HL-60 (cell line): ENCODE measurements around the gene KCNMA1.

Experiments
- GABPA ChIP-seq: IDR thresholded peaks from 2 replicates; pipeline ENCODE4 v1.6.1; 2012; ENCODE audit warnings: low read depth
- POLR2AphosphoS5 ChIP-seq: IDR thresholded peaks from 2 replicates; pipeline ENCODE4 v1.6.1; 2012; ENCODE audit warnings: low read depth
- SPI1 ChIP-seq: IDR thresholded peaks from 2 replicates; pipeline ENCODE4 v1.6.1; 2012; ENCODE audit warnings: low read depth, mild to moderate bottlenecking, borderline replicate concordance
- TF ChIP-seq, protein P1 (sequence below): IDR thresholded peaks from one replicate; pipeline ENCODE4 v1.5.1; 2011; ENCODE audit warnings: low read length, control low read depth, inconsistent platforms; ENCODE audit not compliant: insufficient read depth
- TF ChIP-seq, protein P2 (sequence below): IDR thresholded peaks from 2 replicates; pipeline ENCODE4 v1.6.1; 2012; ENCODE audit warnings: low read depth; ENCODE audit not compliant: insufficient replicate concordance

- TF ChIP-seq, protein P1, sequence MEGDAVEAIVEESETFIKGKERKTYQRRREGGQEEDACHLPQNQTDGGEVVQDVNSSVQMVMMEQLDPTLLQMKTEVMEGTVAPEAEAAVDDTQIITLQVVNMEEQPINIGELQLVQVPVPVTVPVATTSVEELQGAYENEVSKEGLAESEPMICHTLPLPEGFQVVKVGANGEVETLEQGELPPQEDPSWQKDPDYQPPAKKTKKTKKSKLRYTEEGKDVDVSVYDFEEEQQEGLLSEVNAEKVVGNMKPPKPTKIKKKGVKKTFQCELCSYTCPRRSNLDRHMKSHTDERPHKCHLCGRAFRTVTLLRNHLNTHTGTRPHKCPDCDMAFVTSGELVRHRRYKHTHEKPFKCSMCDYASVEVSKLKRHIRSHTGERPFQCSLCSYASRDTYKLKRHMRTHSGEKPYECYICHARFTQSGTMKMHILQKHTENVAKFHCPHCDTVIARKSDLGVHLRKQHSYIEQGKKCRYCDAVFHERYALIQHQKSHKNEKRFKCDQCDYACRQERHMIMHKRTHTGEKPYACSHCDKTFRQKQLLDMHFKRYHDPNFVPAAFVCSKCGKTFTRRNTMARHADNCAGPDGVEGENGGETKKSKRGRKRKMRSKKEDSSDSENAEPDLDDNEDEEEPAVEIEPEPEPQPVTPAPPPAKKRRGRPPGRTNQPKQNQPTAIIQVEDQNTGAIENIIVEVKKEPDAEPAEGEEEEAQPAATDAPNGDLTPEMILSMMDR, result no peak
- no peak for TF ChIP-seq POLR2AphosphoS5
- TF ChIP-seq, protein P2, sequence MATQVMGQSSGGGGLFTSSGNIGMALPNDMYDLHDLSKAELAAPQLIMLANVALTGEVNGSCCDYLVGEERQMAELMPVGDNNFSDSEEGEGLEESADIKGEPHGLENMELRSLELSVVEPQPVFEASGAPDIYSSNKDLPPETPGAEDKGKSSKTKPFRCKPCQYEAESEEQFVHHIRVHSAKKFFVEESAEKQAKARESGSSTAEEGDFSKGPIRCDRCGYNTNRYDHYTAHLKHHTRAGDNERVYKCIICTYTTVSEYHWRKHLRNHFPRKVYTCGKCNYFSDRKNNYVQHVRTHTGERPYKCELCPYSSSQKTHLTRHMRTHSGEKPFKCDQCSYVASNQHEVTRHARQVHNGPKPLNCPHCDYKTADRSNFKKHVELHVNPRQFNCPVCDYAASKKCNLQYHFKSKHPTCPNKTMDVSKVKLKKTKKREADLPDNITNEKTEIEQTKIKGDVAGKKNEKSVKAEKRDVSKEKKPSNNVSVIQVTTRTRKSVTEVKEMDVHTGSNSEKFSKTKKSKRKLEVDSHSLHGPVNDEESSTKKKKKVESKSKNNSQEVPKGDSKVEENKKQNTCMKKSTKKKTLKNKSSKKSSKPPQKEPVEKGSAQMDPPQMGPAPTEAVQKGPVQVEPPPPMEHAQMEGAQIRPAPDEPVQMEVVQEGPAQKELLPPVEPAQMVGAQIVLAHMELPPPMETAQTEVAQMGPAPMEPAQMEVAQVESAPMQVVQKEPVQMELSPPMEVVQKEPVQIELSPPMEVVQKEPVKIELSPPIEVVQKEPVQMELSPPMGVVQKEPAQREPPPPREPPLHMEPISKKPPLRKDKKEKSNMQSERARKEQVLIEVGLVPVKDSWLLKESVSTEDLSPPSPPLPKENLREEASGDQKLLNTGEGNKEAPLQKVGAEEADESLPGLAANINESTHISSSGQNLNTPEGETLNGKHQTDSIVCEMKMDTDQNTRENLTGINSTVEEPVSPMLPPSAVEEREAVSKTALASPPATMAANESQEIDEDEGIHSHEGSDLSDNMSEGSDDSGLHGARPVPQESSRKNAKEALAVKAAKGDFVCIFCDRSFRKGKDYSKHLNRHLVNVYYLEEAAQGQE, result no peak
- no peak for TF ChIP-seq GABPA
- TF ChIP-seq SPI1, result no peak
Measured at GRCh38 chr10:76858721-76859120, 778.9 kb downstream of the KCNMA1 start.
